B cell (primary cell): Measurements from ENCODE around the gene OSBPL5.

Source experiments
- EZH2 ChIP-seq: IDR thresholded peaks from 2 replicates; pipeline ENCODE4 v1.6.1; 2012; ENCODE audit warnings: borderline replicate concordance, low read depth, mild to moderate bottlenecking, moderate library complexity, low read length; ENCODE audit not compliant: insufficient read depth, poor library complexity, severe bottlenecking
- TF ChIP-seq, protein P1 (sequence below): fragments of 200-600 bp; IDR thresholded peaks from one replicate; pipeline ENCODE4 v1.8.0; 2022; ENCODE audit warnings: antibody characterized with exemption, mild to moderate bottlenecking

DNA sequence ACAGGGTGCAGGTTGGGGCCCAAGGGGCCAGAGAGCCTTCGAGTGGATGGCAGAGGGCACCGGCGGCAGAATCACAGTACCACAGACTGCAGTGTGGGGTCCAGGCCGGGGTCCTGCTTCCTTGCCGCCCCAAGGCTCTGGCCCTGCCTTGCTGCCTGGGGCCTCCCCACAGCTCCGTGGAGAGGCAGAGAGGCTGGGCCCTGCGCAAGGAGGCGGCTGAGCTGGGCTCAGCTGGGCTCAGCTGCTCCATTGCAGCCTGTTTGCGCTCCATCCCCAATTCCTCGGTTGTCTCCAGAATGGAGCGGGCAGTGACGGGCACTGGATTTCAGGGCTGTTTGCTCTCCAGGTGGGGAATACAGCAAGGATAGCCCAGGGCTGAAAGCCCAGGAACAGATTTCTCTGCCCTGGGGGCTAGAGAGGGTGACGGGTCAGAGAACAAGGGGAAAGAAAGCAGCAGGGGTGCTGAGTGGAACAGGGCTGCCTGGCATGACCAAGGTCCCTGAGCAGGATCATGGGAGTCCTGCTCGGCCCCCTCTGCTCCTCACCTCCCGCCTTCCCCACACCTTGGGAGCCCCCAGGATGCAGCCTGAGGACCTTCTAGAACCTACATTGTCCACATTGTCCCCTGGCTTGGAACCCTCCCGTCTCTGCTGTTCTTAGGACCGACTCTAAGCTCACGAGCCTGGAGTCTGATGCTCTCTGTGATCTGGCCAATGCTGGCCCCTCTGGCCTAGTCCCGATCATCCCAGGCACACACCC lies 34.6 kb upstream of the OSBPL5 start:
- TF ChIP-seq, protein P1, sequence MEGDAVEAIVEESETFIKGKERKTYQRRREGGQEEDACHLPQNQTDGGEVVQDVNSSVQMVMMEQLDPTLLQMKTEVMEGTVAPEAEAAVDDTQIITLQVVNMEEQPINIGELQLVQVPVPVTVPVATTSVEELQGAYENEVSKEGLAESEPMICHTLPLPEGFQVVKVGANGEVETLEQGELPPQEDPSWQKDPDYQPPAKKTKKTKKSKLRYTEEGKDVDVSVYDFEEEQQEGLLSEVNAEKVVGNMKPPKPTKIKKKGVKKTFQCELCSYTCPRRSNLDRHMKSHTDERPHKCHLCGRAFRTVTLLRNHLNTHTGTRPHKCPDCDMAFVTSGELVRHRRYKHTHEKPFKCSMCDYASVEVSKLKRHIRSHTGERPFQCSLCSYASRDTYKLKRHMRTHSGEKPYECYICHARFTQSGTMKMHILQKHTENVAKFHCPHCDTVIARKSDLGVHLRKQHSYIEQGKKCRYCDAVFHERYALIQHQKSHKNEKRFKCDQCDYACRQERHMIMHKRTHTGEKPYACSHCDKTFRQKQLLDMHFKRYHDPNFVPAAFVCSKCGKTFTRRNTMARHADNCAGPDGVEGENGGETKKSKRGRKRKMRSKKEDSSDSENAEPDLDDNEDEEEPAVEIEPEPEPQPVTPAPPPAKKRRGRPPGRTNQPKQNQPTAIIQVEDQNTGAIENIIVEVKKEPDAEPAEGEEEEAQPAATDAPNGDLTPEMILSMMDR, result no peak
- no peak for TF ChIP-seq EZH2
